ENCODE data around the gene HIPK3. TPM values are rescaled to one million over a fixed set of nuclear protein-coding genes. Genes with fewer than 3 reads are reported as not detected.

The HIPK3 gene
- total and polyA plus RNA-seq, 9 of the 15 experiments (the other 6 are each of a cell fraction or from before 2014, with no cell fraction given) = 2.3 to 19.6 (median 7.5) TPM

DNA sequence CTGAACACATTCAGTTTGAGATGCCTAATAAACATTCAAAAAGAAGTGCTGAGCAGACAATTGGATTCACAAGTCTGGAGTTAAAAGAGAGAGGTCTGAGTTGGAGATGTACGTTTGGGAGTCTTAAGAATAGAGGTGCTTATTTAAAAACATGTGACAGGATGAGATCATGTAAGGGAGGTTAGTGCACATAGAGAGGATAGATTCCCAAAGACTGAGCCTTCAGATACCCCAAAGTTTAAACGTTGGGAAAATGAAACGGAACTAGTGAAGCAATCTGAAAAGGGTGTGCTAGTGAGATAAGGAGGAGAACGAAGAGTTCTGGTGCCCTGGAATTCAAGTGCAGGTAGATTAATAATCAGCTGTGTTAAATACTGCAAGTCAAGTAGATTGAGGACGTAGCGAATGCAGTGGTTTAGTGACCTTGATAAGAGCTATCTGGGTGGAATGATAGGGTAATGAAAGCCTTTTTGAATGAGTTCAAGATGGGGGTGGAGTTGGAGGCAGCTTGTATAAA, 63.7 kb downstream of the HIPK3 start (continued):
- TF ChIP-seq ESRRB (CRISPR knock-in tag; IDR thresholded peaks at IDR 0.05; ENCODE audit: borderline replicate concordance) (no peak), REST (IDR thresholded peaks at IDR 0.05; ENCODE audit: borderline replicate concordance) (no peak), REST (CRISPR knock-in tag; IDR thresholded peaks at IDR 0.05; ENCODE audit: low read depth) (no peak), SREBF1 (IDR thresholded peaks at IDR 0.05; ENCODE audit: borderline replicate concordance, low read depth, low read length) (no peak), ZNF695 (CRISPR knock-in tag; IDR thresholded peaks at IDR 0.05) (no peak), SMARCB1 (IDR thresholded peaks at IDR 0.05; ENCODE audit: insufficient read length, low read depth) (no peak), FOXP4 (CRISPR knock-in tag; IDR thresholded peaks at IDR 0.05; ENCODE audit: borderline replicate concordance) (no peak), HMG20A (CRISPR knock-in tag; conservative IDR thresholded peaks at IDR 0.05) (no peak), RBM25 (IDR thresholded peaks at IDR 0.05; ENCODE audit: low read depth, low read length, severe bottlenecking) (no peak), FOXP1 (CRISPR knock-in tag; IDR thresholded peaks at IDR 0.05) (no peak), NRF1 (conservative IDR thresholded peaks at IDR 0.05 in 1 of 2, IDR thresholded peaks at IDR 0.05 in 1 of 2) (no peak), E4F1 (CRISPR knock-in tag; IDR thresholded peaks at IDR 0.05; ENCODE audit: borderline replicate concordance) (no peak), SMARCA5 (IDR thresholded peaks at IDR 0.05) (no peak)
- TF ChIP-seq, protein P1, sequence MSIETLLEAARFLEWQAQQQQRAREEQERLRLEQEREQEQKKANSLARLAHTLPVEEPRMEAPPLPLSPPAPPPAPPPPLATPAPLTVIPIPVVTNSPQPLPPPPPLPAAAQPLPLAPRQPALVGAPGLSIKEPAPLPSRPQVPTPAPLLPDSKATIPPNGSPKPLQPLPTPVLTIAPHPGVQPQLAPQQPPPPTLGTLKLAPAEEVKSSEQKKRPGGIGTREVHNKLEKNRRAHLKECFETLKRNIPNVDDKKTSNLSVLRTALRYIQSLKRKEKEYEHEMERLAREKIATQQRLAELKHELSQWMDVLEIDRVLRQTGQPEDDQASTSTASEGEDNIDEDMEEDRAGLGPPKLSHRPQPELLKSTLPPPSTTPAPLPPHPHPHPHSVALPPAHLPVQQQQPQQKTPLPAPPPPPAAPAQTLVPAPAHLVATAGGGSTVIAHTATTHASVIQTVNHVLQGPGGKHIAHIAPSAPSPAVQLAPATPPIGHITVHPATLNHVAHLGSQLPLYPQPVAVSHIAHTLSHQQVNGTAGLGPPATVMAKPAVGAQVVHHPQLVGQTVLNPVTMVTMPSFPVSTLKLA (conservative IDR thresholded peaks at IDR 0.05) = 0 out of 4 replicates have a peak, but pooled peaks of 1 of the 2 experiments have one; percentile 19
